Epithelial cell of esophagus (primary cell): ENCODE measurements around the gene ABI1.
"Not testable (repeated sequence)": the region's sequence is repeated elsewhere in the genome, so short reads cannot be mapped to it uniquely, and the experiment has no call there.

Source experiments
- DNase-seq: peaks from one replicate; pipeline ENCODE4 v3.0.0; 2010; ENCODE audit warnings: low read depth
- H3K4me3 ChIP-seq: 2 replicates; pipeline ENCODE4 v1.5.1; 2011; ENCODE audit warnings: mild to moderate bottlenecking, low read length, control low read depth
- CTCF ChIP-seq: IDR thresholded peaks from 2 replicates; pipeline ENCODE4 v1.5.1; 2011; ENCODE audit warnings: low read depth, mild to moderate bottlenecking, low read length, control low read depth, inconsistent platforms; ENCODE audit not compliant: insufficient read depth; ENCODE audit errors: missing control alignments

ABI1 gene

GRCh38 chr10:26798298-26798697 lies 62.5 kb downstream of the ABI1 start:
- TF ChIP-seq CTCF: no peak
- H3K4me3 ChIP-seq: no peak overlapping the region
- DNase-seq: no peak

GRCh38 chr10:26797340-26797739 lies 63.4 kb downstream of the ABI1 start:
- H3K4me3 ChIP-seq: no peak overlapping the region
- DNase-seq: no peak
- no peak for TF ChIP-seq CTCF

- no peak for TF ChIP-seq CTCF
- no peak for DNase-seq
- H3K4me3 ChIP-seq: no peak overlapping the region
These were observed 67.8 kb downstream of the ABI1 start for GRCh38 chr10:26792758-26793495.

GRCh38 chr10:26790221-26790995 lies 70.3 kb downstream of the ABI1 start:
- H3K4me3 ChIP-seq: no peak overlapping the region
- peak; percentile 66 for DNase-seq
- TF ChIP-seq CTCF: no peak

GRCh38 chr10:26789779-26790178 lies 71.0 kb downstream of the ABI1 start:
- DNase-seq, H3K4me3 ChIP-seq: not testable (repeated sequence)

- H3K4me3 ChIP-seq: no peak overlapping the region
- no peak for TF ChIP-seq CTCF
- DNase-seq: no peak
These were observed 73.4 kb downstream of the ABI1 start for GRCh38 chr10:26787362-26787761.

- no peak overlapping the region for H3K4me3 ChIP-seq
- peak; percentile 80 for DNase-seq
- no peak for TF ChIP-seq CTCF
These were observed 79.0 kb downstream of the ABI1 start for GRCh38 chr10:26781797-26782196.
